Neural cell (in vitro differentiated cells): ENCODE measurements around the gene DLG4. TPM values are rescaled to one million over a fixed set of nuclear protein-coding genes. Genes with fewer than 3 reads are reported as not detected.

Source experiments
- H2AFZ ChIP-seq: fragments of 200-600, 300-800 bp; sonication (generic), shearing (Covaris generic); 2 replicates; pipeline ENCODE4 v1.6.0; 2014; ENCODE audit warnings: low read depth, mild to moderate bottlenecking, antibody characterized with exemption, low read length, moderate library complexity
- H3F3A ChIP-seq: fragments of 200-600 bp; shearing (Covaris generic); 2 replicates; pipeline ENCODE4 v1.6.1; 2016; ENCODE audit warnings: mild to moderate bottlenecking, moderate library complexity, mixed read lengths, antibody characterized with exemption, low read length; ENCODE audit not compliant: insufficient read depth, poor library complexity, severe bottlenecking
- H3K27ac ChIP-seq: fragments of 200-600, 300-800 bp; sonication (generic), shearing (Covaris generic); 2 replicates; pipeline ENCODE4 v1.5.1; 2014; ENCODE audit warnings: mild to moderate bottlenecking, low read length, moderate library complexity
- H3K27me3 ChIP-seq: fragments of 300-800, 200-600 bp; sonication (generic), shearing (Covaris generic); 2 replicates; pipeline ENCODE4 v1.6.0; 2014; ENCODE audit warnings: mild to moderate bottlenecking, low read depth, low read length, moderate library complexity; ENCODE audit not compliant: insufficient read depth
- H3K36me3 ChIP-seq: fragments of 300-800, 200-600 bp; sonication (generic), shearing (Covaris generic); 2 replicates; pipeline ENCODE4 v1.5.1; 2014; ENCODE audit warnings: mild to moderate bottlenecking, antibody characterized with exemption, low read length, moderate library complexity; ENCODE audit not compliant: insufficient read depth
- H3K4me2 ChIP-seq: fragments of 300-800, 200-600 bp; sonication (generic), shearing (Covaris generic); 2 replicates; pipeline ENCODE4 v1.6.0; 2014; ENCODE audit warnings: mild to moderate bottlenecking, low read length
- H3K4me3 ChIP-seq: fragments of 300-800, 200-600 bp; sonication (generic), shearing (Covaris generic); 2 replicates; pipeline ENCODE4 v1.5.1; 2014; ENCODE audit warnings: mild to moderate bottlenecking, low read length, moderate library complexity
- H3K79me2 ChIP-seq: fragments of 200-600 bp; shearing (Covaris generic); replicated peaks from 2 replicates; pipeline ENCODE4 v1.6.0; 2014; ENCODE audit warnings: mild to moderate bottlenecking, low read length, moderate library complexity; ENCODE audit not compliant: insufficient read depth
- H3K9ac ChIP-seq: fragments of 300-800, 200-600 bp; sonication (generic), shearing (Covaris generic); 2 replicates; pipeline ENCODE4 v1.6.1; 2016; ENCODE audit warnings: mild to moderate bottlenecking, low read length, mixed read lengths
- H3K9me2 ChIP-seq: fragments of 200-600 bp; shearing (Covaris generic); 2 replicates; pipeline ENCODE4 v1.6.1; 2016; ENCODE audit warnings: mild to moderate bottlenecking, low read length, mixed read lengths; ENCODE audit not compliant: insufficient read depth
- H3K9me3 ChIP-seq: fragments of 200-600, 300-800 bp; sonication (generic), shearing (Covaris generic); 2 replicates; pipeline ENCODE4 v1.6.1; 2016; ENCODE audit warnings: mild to moderate bottlenecking, mixed run types, low read length, moderate library complexity, mixed read lengths
- H4K20me1 ChIP-seq: fragments of 200-600 bp; shearing (Covaris generic); 2 replicates; pipeline ENCODE4 v1.6.1; 2016; ENCODE audit warnings: mild to moderate bottlenecking, mixed run types; ENCODE audit not compliant: insufficient read depth
- CTCF ChIP-seq: fragments of 450-650 bp; IDR thresholded peaks from 2 replicates; pipeline ENCODE4 v1.5.1; 2014; ENCODE audit warnings: antibody characterized with exemption, mild to moderate bottlenecking, moderate library complexity; ENCODE audit not compliant: poor library complexity, severe bottlenecking
- EP300 ChIP-seq: fragments of 450-650 bp; conservative IDR thresholded peaks from 2 replicates; pipeline ENCODE4 v1.6.1; 2014; ENCODE audit warnings: antibody characterized with exemption, mild to moderate bottlenecking, moderate library complexity; ENCODE audit not compliant: poor library complexity, severe bottlenecking
- EZH2 ChIP-seq: fragments of 200-600, 300-800 bp; shearing (Covaris generic), sonication (generic); IDR thresholded peaks from 2 replicates; pipeline ENCODE4 v1.6.1; 2014; ENCODE audit warnings: antibody characterized with exemption, low read length, borderline replicate concordance, mild to moderate bottlenecking; ENCODE audit not compliant: insufficient read depth, poor library complexity, severe bottlenecking
- MXI1 ChIP-seq: fragments of 450-650 bp; conservative IDR thresholded peaks from 2 replicates; pipeline ENCODE4 v1.6.1; 2014; ENCODE audit warnings: antibody characterized with exemption, mild to moderate bottlenecking; ENCODE audit not compliant: poor library complexity, severe bottlenecking
- POLR2AphosphoS5 ChIP-seq: IDR thresholded peaks from 2 replicates; pipeline ENCODE4 v1.6.1; 2012
- RAD21 ChIP-seq: fragments of 450-650 bp; conservative IDR thresholded peaks from 2 replicates; pipeline ENCODE4 v1.6.1; 2014; ENCODE audit warnings: antibody characterized with exemption, mild to moderate bottlenecking, moderate library complexity
- REST ChIP-seq: IDR thresholded peaks from 2 replicates; pipeline ENCODE4 v1.6.1; 2012; ENCODE audit warnings: borderline replicate concordance
- SMC3 ChIP-seq: fragments of 450-650 bp; conservative IDR thresholded peaks from 2 replicates; pipeline ENCODE4 v1.6.1; 2014; ENCODE audit warnings: antibody characterized with exemption, mild to moderate bottlenecking, moderate library complexity; ENCODE audit not compliant: poor library complexity
- TAF1 ChIP-seq: IDR thresholded peaks from 2 replicates; pipeline ENCODE4 v1.6.1; 2012; ENCODE audit warnings: low read depth
- polyA plus RNA-seq: library from polyadenylated mRNA; depleted of rRNA; stranded (reverse); fragments of >200 nt; gene quantifications from 2 replicates; pipeline ENCODE4 v1.2.3, GENCODE V29; 2014

DLG4 gene
- polyA plus RNA-seq, 1 donor from 2014 or later = 126 TPM

GRCh38 chr17:7228920-7229319, 9.3 kb upstream of the DLG4 start:
- Histone ChIP-seq H3F3A (no peaks in the 10 kb centered on the region), H3K9me2 (no peaks in the 10 kb centered on the region), H2AFZ (no peak overlapping the region), H3K9ac (no peak overlapping the region), H3K4me2 (no peak overlapping the region), H4K20me1 (peaks cover 5% of the 10 kb centered on the region), H3K4me3 (no peak overlapping the region), H3K36me3 (no peaks in the 10 kb centered on the region), H3K27ac (no peak overlapping the region), H3K27me3 (no peaks in the 10 kb centered on the region), H3K79me2 (peaks cover 41% of the 10 kb centered on the region), H3K9me3 (no peaks in the 10 kb centered on the region)
- TF ChIP-seq SMC3 (no peak), MXI1 (no peak), CTCF (no peak), EP300 (no peak)

DNA sequence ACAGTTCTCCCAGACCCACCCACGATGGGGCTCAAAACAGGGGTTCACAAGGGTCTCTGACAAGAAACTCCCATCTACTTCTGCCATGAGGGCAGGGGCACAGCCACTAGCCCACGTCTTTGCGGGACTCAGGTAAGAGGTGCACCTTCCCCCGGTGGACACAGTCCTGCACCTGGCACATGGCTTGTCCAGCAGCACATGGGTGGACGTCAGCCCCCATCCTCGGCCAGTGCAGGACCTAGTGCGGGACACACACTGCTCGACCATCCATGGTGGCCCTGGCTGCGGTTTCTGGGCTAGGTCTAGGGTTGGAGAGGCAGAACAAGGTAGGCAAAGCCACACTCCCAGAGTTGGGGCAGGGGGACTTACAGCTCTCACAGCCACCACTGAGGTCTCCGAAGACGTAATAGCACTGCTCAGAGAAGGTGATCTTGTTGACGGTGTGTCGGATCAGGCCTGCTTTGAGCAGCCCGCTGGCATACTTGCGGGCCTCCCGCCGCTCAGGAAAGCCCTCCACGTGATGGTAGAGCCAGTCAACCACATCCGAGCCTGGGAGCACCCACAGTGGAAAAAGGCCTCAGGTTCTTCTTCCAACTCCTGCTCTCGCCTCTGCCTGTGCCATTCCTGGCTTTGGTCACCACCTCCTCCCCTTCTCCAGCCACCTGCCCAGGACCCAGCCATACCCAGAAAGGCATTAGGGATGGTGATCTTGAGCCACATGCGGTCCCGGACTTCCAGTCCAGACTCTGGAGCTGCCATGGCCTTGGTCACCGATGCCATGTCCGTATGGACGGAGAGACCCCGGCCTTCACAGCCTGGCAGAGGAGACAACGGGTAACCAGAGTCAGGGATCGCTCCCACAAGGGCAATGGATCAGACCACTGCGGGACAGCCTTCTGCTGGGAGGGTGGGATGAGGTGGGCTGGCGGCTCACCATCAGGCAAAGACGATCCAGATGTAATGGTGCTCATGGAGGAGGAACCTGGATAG, 7.4 kb upstream of the DLG4 start:
- Histone ChIP-seq H2AFZ (no peak overlapping the region), H3K9me2 (no peaks in the 10 kb centered on the region), H3K9me3 (no peaks in the 10 kb centered on the region), H3K79me2 (peaks cover 22% of the 10 kb centered on the region), H4K20me1 (peaks cover 5% of the 10 kb centered on the region), H3K9ac (no peak overlapping the region), H3F3A (no peaks in the 10 kb centered on the region), H3K36me3 (no peaks in the 10 kb centered on the region), H3K27ac (no peak overlapping the region), H3K4me2 (no peak overlapping the region), H3K27me3 (no peaks in the 10 kb centered on the region), H3K4me3 (no peak overlapping the region)
- TF ChIP-seq EP300 (no peak), SMC3 (no peak), MXI1 (no peak), EZH2 (no peak), TAF1 (no peak), CTCF (no peak), REST (no peak), RAD21 (no peak), POLR2AphosphoS5 (no peak)
